Cardiac fibroblast (primary cell): ENCODE results near the gene FIG4.
A peak's percentile ranks its signal among the peaks of the same experiment; 100 is the strongest.

Source experiments
- DNase-seq, 2 donors: peaks; one replicate each; pipeline versions ENCODE4 v3.0.0 to v3.0.0-alpha.2; 2010; ENCODE audit warnings: low read depth in 2 of 2
- H3K4me3 ChIP-seq, 2 donors: replicated peaks in 1 of 2; 1 replicate in 1 of 2; 2 replicates in 1 of 2; pipeline ENCODE4 v1.5.1; 2011; ENCODE audit warnings: low read depth in 2 of 2, low read length in 2 of 2, mild to moderate bottlenecking in 2 of 2, moderate library complexity in 1 of 2
- CTCF ChIP-seq: IDR thresholded peaks from one replicate; pipeline ENCODE4 v1.5.1; 2011; ENCODE audit warnings: low read depth, mild to moderate bottlenecking, low read length, inconsistent platforms

Gene FIG4

GRCh38 chr6:109690737-109691621 lies at the start of gene FIG4, which contains the start of gene AK9:
Gene FIG4 (plus strand): TSS chr6:109691296. CDS start chr6:109691436, 140 bp downstream.
Gene AK9 (minus strand): TSS chr6:109691202. CDS start chr6:109675745, 15,457 bp downstream.
- peak; percentile 22 for TF ChIP-seq CTCF
- peak; percentile 91 to 93 for DNase-seq
- peak within 1 kb of the TSS; percentile 79 to 82 for H3K4me3 ChIP-seq

GRCh38 chr6:109644131-109644530 lies 47.0 kb upstream of the FIG4 start:
- H3K4me3 ChIP-seq: no peak overlapping the region
- no peak for TF ChIP-seq CTCF
- peak in 1 of 2 donors; percentile 33 for DNase-seq

GRCh38 chr6:109653264-109653663 lies 37.8 kb upstream of the FIG4 start:
- no peak for DNase-seq
- no peak for TF ChIP-seq CTCF
- no peak overlapping the region for H3K4me3 ChIP-seq

GRCh38 chr6:109655761-109656262 lies 35.3 kb upstream of the FIG4 start:
- DNase-seq: no peak
- TF ChIP-seq CTCF: no peak
- H3K4me3 ChIP-seq: no peak overlapping the region

- peak in 1 of 2 donors; percentile 4 for DNase-seq
- no peak overlapping the region for H3K4me3 ChIP-seq
- no peak for TF ChIP-seq CTCF
Measured at GRCh38 chr6:109660526-109661320, 30.4 kb upstream of the FIG4 start.

GRCh38 chr6:109662192-109662591 lies 28.9 kb upstream of the FIG4 start:
- TF ChIP-seq CTCF: no peak
- DNase-seq: peak in 1 of 2 donors; percentile 41
- no peak overlapping the region for H3K4me3 ChIP-seq
